Inflammatory macrophage (primary cell): ENCODE measurements around the gene RPS14.
A peak's percentile ranks its signal among the peaks of the same experiment; 100 is the strongest.
"Not testable (repeated sequence)": the region's sequence is repeated elsewhere in the genome, so short reads cannot be mapped to it uniquely, and the experiment has no call there.

Experiments
- DNase-seq, 2 donors: peaks; one replicate each; pipeline ENCODE4 v3.0.0-alpha.2; 2020 to 2022

RPS14 gene

DNA sequence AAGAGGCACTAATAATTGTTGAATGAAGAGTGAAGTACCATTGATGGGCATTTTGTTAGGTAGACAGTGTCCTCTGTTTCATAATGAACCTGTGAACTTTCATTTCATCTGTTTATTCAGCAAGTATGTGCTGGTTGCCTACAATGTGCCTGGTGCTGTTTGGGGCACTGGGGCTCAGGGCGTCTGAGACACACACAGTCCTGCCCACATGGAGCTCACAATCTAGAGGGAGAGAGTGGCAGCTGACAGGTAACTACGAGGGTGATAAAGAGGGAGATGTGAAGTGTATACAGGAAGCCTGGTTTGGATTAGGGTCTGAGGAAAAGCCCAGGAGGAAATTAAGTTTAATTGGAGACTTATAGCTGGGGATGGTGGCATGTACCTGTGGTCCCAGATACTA, 29.9 kb upstream of the RPS14 start:
- DNase-seq, result no peak

DNA sequence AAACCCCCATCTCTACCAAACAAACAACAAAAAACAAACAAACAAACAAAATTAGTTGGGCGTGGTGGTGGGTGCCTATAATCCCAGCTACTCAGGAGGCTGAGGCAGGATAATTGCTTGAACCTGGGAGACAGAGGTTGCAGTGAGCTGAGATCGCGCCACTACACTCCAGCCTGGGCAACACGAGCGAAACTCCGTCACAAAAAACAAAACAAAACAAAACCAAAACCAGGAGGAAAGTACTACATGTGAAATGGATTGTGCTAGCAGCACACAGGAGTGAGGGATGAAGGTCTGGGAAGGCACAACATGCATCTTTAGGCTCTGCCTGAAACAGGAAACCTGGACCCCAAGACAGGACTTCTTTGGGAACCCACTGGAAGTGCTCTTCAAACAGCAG, 27.0 kb upstream of the RPS14 start:
- DNase-seq, result not testable (repeated sequence)

DNA sequence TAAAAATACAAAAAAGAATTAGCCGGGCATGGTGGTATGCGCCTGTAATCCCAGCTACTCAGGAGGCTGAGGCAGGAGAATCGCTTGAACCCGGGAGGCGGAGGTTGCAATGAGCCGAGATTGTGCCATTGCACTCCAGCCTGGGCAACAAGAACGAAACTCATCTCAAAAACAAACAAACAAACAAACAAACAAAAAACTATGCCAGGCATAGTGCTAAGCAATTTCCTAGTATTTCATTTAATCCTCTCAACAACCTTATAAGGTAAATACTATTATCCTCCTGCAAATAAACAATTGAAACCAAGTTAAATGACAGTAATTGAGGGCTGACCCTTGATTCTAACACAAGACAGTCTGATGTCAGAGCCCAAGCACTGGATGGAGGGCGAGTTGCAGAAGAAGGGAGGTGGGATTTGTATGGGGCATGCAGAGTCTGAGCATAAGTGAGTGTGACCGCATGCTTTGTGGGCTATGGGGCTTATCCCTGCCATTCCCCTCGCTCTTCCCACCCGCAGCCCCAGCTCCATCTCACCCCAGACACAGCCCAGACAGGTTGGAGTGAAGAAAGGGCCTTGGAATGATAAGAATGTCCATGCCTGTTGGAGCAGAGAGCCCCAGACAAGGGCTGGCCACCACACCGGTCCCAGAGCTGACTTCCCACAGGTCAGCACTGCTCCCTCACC, 24.3 kb upstream of the RPS14 start:
- DNase-seq, result no peak

DNA sequence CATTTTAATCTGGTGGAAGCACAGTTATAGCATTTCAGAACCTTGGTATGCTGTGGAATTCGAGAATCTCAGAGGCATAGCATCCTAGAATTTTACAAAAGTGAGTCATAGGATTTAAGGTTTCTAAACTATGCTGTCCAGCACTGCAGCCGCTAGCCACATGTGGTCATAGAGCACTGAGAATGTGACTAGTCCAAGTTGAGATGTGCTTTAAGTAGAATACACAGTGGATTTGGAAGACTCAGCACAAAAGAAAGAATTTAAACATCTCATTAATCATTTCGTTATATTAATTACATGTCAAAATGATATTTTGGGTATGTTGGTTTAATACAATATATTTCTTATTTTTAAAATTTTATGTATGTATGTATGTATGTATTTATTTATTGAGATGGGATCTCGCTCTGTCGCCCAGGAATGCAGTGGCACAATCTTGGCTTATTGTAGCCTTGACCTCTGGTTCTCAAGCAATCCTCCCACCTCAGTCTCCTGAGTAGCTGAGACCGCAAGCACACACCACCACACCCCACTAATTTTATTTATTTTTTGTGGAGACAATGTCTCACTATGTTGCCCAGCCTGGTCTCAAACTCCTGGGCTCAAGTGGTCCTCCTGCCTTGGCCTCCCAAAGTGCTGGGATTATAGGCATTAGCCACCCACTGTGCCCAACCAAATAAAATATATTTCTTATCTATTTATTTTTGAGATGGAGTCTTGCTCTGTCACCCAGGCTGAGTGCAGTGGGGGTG, 20.4 kb upstream of the RPS14 start:
- no peak for DNase-seq

DNA sequence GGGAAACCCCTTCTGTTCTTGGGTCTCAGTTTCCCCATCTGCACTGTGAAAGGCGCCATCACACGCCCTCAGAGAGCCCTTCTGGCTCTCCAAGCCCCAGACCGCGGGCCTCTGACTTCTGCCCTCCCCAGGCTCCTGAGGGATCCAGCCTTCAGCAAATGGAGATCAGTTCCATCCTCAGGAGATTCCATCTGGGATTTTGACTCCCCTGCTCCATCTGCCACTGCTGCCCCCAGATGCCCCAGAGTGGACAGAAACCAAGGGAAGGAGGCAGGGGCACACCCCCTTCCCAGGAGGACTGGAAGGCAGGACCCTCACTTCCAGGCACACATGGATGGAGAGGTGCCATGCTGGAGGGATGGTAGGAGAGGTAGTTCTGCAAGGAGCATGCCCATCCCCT, 18.7 kb upstream of the RPS14 start:
- no peak for DNase-seq

DNA sequence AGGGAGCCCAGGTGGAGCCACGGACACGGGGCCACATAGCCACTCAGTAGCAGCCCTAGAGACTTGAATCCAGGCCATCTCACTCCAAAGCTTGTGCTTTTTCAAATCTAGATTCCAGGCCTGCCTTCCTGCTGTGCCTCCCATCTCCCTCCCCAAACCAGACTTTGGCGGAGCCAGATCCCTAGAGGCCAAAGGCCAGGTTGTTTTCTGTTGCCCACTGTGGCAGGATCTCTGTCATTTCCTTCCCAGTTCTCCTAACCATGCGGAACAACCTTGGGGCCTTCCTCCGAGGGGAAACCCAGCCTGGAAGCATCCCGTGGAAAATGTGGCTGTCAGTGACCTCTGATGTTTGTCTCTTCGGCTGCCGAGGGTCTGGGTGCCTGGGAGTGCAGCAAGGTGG, 16.4 kb upstream of the RPS14 start:
- no peak for DNase-seq

DNA sequence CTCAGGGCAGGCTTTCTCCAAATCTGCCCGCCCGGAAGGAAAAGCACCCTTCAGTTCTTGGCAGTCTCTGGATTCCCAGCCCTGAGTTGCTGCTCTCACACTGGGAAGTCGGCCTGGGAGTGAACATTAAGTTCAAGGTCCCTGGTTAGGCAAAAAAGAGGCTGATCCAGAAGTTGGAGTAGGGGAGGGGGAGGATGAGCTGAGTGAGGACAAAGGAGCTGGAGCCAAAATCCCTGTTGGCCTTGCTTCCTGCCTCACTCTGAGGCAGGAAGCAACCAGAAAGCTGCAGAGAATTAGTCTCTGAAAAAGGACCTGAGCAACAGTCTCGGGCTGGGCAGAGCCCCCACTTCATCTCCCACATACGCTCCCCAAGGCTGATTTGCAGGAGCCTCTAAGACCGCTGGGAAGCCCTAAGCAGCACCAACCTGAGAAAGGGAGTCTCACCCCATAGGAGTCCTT, 15.0 kb upstream of the RPS14 start:
- DNase-seq, result no peak

DNA sequence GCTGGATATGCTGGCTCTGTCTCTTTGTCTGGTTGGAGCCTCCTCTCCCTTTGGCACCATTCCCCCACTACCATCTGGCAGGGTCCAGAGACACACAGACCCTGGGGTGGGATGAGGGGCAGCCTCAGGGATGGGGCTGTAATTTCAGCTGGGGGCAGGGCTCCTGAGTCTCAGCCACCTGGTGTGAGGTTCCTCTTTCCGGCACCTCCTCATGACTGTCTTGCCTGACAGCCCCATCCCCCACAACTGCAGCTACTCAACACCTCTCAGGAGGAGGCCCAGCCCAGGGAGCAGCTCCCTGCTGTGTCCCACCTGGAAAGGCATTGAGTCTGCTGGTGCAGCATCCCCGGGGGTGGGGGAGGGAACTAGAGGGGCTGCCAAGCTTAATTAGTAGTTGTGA, 11.7 kb upstream of the RPS14 start:
- DNase-seq, result no peak

DNA sequence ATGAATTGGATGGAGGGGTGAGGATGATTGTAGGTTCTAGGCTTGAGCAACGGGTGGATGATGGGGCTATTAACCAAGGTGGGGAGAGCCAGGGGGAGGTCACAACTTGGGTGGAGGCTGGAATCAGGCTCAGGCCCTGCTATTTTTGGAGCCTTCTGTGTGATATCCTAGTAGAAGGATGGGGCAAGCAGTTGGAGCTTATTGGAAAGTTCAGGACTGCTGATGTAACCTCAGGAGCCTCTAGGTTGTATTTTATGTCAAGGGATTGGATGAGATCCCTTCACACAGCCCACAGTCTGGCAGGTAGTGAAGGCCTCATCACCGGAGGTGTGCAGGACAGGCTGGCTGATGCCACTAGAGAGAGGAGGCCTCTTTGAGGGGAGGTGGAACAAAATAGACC, 11.2 kb upstream of the RPS14 start:
- DNase-seq, result no peak

DNA sequence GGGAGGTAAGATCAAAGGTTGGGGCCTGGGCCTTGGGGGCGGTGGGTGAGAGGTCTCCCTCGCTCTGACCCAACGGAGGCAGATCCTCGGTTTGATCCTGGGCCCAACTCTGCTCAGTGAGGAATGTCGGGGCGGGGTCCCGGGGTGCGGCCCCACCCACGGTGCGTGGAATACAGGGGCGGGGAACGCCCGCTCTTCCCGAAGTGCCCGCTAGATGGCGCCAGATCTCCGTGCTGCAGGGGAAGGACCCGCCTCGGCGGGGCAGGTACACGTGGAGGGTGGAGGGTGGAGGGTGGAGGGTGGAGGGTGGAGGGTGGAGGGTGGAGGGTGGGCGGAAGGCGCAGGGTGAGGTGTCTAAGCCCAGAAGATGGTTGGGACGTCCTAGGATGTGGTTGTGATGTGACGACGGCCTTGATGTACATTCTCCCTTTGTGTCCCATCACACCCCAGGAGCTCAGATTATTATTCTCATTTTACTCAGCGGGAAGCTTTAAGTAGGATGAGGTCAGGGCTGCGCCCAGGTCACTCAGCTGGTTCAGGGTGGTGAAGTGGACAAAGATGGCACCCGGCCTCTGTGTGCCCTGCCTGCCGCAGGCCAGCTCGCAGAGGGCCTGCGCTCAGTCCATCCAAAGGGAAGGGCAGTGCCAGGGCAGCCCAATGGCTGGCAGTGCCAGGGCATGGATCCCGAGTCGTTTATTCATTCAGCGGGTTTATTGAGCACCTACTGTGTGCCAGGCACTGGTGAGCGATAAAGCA, 9.4 kb upstream of the RPS14 start:
- peak; percentile 61 to 65 for DNase-seq

DNA sequence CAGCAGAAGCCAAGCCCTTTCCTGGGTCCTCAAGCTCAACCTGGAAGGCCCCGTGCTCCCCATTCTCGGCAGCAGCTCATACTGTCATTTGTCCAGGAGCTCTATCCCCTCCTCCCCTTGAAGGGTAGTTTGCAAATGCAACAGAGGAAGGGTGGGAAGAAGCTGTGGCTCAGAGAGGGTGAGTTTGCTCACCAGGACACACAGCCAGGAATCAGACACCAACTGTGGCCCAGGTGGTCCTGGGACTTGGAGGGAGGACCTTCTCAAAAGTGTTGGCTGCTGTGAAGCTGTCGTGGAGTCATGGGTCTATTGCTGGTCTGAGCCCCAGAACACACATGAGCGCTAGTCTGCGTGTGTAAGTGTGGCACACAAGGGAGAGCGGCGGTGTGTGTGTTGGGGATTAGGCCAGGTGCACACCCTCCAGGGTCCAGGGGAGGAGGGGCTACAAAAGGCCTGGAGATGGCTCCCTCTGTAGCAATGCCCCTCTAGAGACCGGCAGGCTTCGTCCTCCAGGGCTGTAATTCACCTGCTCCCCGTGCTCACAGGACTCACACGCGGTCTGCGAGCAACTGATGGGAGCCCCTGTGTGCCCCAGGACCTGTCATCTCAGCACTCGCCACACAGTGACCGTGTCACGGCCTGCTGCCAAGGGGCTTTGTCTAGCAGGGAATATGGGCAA, 8.2 kb upstream of the RPS14 start:
- DNase-seq, result no peak

DNA sequence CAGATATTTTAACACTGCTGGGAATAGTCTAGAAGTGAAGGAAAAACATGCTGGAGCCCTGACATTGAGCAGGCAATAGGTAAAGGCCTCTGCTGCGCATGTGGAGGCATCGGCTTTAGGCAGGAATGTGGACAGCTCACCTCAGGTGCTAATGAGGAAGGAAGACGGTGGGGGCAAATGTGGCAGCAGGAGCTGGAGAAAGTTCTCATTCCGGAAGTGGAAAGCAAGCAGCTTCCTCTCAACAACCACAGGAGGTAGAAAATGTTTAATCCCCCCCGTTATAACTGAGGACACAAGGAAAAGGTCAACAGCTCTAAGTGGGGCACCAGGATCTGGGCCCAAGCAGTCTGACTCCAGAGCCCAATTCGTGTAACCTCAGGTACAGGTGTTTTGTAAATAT, 7.6 kb upstream of the RPS14 start:
- no peak for DNase-seq

DNA sequence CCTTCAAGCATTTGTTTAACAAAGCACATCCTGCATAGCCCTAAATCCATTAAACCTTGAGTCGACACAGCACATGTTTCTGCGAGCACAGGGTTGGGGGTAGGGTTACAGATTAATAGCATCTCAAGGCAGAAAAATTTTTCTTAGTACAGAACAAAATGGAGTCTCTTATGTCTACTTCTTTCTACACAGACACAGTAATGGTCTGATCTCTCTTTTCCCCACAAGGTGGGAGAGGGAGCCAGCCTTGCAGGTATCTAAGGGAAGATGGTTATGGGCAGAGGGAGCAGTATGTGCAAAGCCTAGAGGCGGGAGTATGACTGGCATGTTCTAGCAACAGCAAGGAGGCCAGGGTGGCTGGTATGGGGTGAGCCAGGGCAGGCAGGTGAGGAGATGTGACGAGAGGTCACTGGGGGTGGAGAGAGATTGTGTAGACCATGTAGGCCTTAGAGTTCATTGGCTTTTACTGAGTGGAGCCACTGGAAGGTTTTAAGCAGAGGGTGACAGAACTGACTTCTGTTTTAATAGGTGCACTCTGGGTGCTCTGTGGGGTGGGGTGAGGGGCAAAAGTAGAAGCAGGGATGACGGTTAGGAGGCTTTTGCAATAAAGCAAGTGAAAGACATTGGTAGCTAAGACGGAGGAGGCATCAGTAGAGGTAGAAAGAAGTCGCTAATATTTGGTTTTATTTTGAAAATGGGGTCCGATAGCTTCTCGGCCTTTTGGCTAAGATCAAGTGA, 5.1 kb upstream of the RPS14 start:
- DNase-seq, result no peak

DNA sequence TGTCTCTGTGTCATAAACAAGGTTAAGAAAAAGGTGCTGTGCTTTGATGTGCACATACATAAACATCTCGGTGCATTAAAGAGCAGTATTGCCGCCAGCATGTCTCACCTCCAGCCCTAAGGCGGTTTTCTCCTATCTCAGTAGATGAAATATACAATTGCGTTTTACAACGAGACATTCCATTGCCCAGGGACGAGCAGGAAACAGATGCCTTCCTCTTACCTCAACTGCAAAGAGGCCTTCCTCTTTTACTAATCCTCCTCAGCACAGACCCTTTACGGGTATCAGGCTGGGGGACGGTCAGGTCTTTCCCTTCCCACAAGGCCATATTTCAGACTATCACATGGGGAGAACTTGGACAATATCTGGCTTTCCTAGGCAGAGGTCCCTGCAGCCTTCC, 4.5 kb upstream of the RPS14 start:
- not testable (repeated sequence) for DNase-seq

DNA sequence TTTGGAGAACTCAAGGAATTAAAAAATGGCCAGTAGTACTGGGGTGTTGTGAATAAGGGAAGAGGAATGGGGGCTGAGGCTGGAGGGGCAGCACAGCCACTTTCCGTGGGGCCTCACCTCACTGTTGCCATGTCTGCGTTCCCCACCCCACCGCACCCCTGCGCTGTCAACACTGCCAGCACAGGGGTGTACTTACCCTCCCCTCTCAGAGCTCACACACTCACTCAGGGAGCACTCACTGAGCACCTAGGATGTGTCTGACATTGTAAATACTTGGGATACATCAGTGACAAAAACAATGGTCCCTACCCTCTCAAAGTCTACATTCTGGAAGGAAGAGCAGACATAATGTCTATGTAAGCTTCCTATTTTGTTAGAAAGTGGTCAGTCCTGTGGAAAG, 3.4 kb upstream of the RPS14 start:
- DNase-seq, result no peak

DNA sequence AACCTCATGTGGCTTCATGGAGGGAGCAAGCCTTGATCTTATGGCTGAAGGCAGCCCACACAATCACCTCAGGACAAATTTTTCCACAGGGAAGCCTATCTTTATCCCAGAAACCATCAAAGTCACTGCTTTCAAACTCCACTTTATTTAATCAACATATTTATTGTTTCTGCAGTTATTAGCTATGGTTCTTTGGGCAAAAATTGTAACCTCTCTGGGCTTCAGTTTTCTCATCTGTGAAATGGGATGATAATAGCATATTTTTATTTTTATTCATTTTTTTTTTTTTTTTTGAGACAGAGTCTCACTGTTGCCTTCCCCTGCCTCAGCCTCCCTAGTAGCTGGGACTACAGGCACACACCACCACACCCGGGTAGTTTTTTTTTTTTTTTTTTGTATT, 2.1 kb upstream of the RPS14 start:
- DNase-seq, result no peak

DNA sequence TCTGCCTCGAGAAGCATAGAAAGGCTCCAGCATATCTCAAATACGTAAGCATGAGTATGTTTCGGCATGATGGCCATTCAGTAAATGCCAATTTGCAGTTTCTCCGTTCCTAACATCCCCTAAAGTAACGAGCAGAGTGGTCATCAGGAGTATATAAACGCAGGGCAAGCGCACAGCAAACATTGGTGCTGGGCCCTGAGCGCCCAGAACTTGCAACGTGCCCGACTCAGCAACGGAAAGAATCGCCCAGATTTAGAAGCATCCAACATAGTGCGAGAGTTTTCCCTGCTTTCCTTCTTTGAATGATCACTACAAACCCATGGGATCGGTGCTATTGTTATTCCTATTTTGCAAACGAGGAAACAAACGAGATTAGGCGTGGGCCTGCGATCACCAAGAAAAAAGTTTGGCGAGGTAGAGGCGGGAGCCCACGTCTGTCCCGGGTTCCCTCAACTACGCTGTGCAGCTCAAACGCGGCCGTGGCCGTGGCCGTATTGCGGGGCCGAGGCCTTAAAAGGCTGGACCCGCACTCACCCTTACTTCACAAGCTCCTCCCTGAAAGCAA, 505 bp downstream of the RPS14 start:
- peak in 1 of 2 donors; percentile 51 for DNase-seq

DNA sequence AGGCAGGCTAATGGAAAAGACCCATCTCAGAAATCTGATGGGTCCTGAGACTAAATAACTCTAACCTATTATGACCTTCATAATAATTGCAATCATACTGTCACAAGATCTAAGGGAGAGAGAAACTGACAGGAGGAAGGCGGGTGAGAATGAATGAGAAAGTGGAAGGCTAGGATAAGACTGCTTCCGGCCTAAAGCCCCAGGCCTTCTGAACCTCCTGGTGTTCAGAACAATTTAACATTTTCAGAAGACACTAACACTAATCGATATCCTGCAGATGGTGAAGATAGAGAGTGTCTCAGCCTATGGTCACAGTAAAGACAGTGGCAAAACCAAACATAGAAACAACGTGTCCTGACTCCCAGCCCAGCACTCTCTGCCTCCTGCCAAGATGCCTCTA, 1.2 kb downstream of the RPS14 start:
- no peak for DNase-seq

DNA sequence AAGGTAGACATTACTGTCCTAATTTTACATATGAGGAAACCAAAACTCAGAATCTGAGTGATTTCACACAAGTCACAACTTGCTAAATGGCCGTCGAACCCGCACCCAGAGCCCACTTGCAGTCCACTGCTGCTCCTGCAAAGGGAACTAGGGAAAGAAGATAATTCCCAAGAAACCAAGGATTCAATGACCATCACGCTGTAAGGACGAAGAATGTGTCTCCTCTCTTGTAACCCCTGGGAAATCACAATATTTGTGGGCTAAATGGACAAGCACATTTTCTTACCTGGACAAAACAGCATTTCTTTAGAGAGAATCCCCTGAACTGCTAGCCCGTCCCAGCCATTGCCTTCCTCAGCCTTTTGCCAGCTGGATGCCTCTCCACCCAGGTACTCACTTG, 2.4 kb downstream of the RPS14 start:
- no peak for DNase-seq

DNA sequence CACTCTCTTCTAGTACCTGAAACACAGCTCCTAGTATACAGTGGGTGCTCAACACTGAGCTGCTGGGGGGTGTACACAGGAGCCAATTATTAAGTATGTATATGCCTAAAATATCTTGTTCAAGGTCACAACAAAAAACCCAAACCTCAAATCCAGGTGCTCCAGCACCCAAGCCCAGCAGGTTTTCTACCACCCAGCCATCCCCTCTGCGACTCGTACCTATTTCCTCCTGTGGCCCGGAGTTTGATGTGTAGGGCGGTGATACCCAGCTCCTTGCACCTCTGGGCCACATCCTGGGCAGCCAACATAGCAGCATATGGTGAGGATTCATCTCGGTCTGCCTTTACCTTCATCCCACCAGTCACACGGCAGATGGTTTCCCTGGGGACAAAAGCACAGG, 3.0 kb downstream of the RPS14 start:
- DNase-seq, result no peak

DNA sequence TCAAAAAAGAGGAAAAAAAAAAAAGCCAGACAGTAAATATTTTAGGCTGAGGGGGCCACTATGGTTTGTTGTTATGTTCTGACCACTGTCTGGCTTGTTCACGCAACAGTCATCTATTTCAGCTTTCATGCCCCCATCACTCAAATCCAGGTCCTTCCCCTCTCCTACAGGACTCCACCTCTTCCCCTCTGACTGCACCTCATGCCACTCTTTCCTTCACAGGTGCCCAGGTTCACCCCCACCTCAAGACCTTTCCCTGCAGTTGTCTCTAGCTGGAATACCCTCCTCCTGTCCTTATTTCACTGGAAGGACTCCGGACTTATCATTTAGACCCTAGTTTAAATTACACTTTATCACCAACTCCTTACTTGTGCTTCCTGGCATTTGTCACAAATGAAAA, 3.5 kb downstream of the RPS14 start:
- DNase-seq, result no peak

DNA sequence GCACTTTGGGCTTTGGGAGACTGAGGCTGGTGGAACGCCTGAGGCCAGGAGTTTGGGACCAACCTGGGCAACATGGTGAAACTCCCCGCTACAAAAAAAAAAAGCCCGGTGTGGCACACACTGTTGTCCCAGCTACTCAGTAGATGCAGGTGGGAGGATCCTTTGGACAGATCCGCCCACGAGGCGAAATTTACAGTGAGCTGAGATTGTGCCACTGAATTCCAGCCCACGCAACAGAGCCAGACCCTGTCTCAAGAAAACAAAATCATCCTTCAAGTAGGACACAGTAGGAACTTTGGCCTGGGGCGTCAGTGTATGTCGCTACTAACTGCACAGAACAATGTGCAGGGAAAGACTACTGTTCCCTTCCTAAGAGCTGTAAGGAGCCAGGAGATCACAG, 4.8 kb downstream of the RPS14 start:
- no peak for DNase-seq
